GM06990 (cell line): ENCODE data around the gene LRRC2.

Source experiments
- DNase-seq: peaks from one replicate; pipeline ENCODE4 v3.0.0-alpha.2; 2011; ENCODE audit not compliant: insufficient read length; ENCODE audit errors: extremely low read depth
- H3K27me3 ChIP-seq: replicated peaks from 2 replicates; pipeline ENCODE4 v1.6.0; 2011; ENCODE audit warnings: low read length; ENCODE audit not compliant: control insufficient read depth, insufficient read depth
- H3K36me3 ChIP-seq: 2 replicates; pipeline ENCODE4 v1.5.1; 2011; ENCODE audit warnings: low read length; ENCODE audit not compliant: control insufficient read depth, insufficient read depth
- H3K4me3 ChIP-seq: replicated peaks from 2 replicates; pipeline ENCODE4 v1.5.1; 2011; ENCODE audit warnings: low read depth, mild to moderate bottlenecking, control low read depth, low read length
- CTCF ChIP-seq: IDR thresholded peaks from 2 replicates; pipeline ENCODE4 v1.5.1; 2011; ENCODE audit warnings: low read length, control low read depth, mild to moderate bottlenecking, inconsistent platforms; ENCODE audit not compliant: insufficient read depth, poor library complexity, severe bottlenecking

The LRRC2 gene

GRCh38 chr3:46564190-46565021, 1.7 kb downstream of the LRRC2 start:
- no peak for DNase-seq
- Histone ChIP-seq H3K36me3 (no peaks in the 10 kb centered on the region), H3K4me3 (no peak overlapping the region), H3K27me3 (peaks cover 1% of the 10 kb centered on the region; the same call in 1 of the 2 replicates)
- no peak for TF ChIP-seq CTCF

GRCh38 chr3:46561951-46562350, 4.2 kb downstream of the LRRC2 start:
- no peak for DNase-seq
- peaks cover 1% of the 10 kb centered on the region; the same call in 1 of the 2 replicates for H3K27me3 ChIP-seq
- H3K4me3 ChIP-seq = no peak overlapping the region
- H3K36me3 ChIP-seq = no peaks in the 10 kb centered on the region
- TF ChIP-seq CTCF = no peak

GRCh38 chr3:46561511-46561910, 4.6 kb downstream of the LRRC2 start:
- no peak for DNase-seq
- Histone ChIP-seq H3K4me3 (no peak overlapping the region), H3K27me3 (peaks cover 1% of the 10 kb centered on the region; the same call in 1 of the 2 replicates), H3K36me3 (no peaks in the 10 kb centered on the region)
- no peak for TF ChIP-seq CTCF

GRCh38 chr3:46559091-46559704, 6.9 kb downstream of the LRRC2 start:
- H3K4me3 ChIP-seq = no peak overlapping the region
- no peak for DNase-seq
- TF ChIP-seq CTCF = no peak
- no peaks in the 10 kb centered on the region for H3K36me3 ChIP-seq
- no peaks in the 10 kb centered on the region for H3K27me3 ChIP-seq

GRCh38 chr3:46558184-46559043, 7.7 kb downstream of the LRRC2 start:
- Histone ChIP-seq H3K4me3 (peak overlapping the region; percentile 60), H3K36me3 (no peaks in the 10 kb centered on the region), H3K27me3 (no peaks in the 10 kb centered on the region)
- DNase-seq = peak; percentile 33
- peak; percentile 86 for TF ChIP-seq CTCF
